GM19099 (cell line): ENCODE measurements around the gene SUN1.

ENCODE experiments used
- POLR2A ChIP-seq: IDR thresholded peaks from 3 replicates; pipeline ENCODE4 v1.6.1; 2011; ENCODE audit warnings: low read depth; ENCODE audit not compliant: insufficient read length; ENCODE audit errors: extremely low read depth

SUN1 gene

GRCh38 chr7:800692-801091 lies 31.6 kb upstream of the SUN1 start:
- no peak for TF ChIP-seq POLR2A

GRCh38 chr7:801940-802381 lies 30.3 kb upstream of the SUN1 start:
- no peak for TF ChIP-seq POLR2A

GRCh38 chr7:802500-803242 lies 29.6 kb upstream of the SUN1 start:
- TF ChIP-seq POLR2A, result no peak

- TF ChIP-seq POLR2A, result no peak
These were observed 29.0 kb upstream of the SUN1 start for GRCh38 chr7:803243-803635.

- no peak for TF ChIP-seq POLR2A
These were observed 27.0 kb upstream of the SUN1 start for GRCh38 chr7:805261-805660.

- TF ChIP-seq POLR2A, result no peak
These were observed 16.7 kb upstream of the SUN1 start for GRCh38 chr7:815284-816216.

GRCh38 chr7:816300-816750 lies 16.0 kb upstream of the SUN1 start:
- peak; percentile 65 for TF ChIP-seq POLR2A

- TF ChIP-seq POLR2A, result no peak
These were observed 15.3 kb upstream of the SUN1 start for GRCh38 chr7:816751-817671.

- TF ChIP-seq POLR2A, result no peak
These were observed 14.1 kb upstream of the SUN1 start for GRCh38 chr7:818031-818699.

GRCh38 chr7:820341-820740 lies 11.9 kb upstream of the SUN1 start:
- no peak for TF ChIP-seq POLR2A

GRCh38 chr7:821688-822087 lies 10.6 kb upstream of the SUN1 start:
- no peak for TF ChIP-seq POLR2A

GRCh38 chr7:822692-823276 lies 9.5 kb upstream of the SUN1 start:
- TF ChIP-seq POLR2A, result no peak

- no peak for TF ChIP-seq POLR2A
These were observed 8.6 kb upstream of the SUN1 start for GRCh38 chr7:823649-824048.

GRCh38 chr7:824081-824480 lies 8.2 kb upstream of the SUN1 start:
- TF ChIP-seq POLR2A, result no peak
